Measurements from ENCODE around the gene KIAA1328. TPM values are rescaled to one million over a fixed set of nuclear protein-coding genes. Genes with fewer than 3 reads are reported as not detected.

Gene KIAA1328
- polyA plus RNA-seq, 1 donor from 2014 or later: 8.5 TPM

GRCh38 chr18:36786686-36787085 lies 42.2 kb upstream of the KIAA1328 start:
- H3K4me2 ChIP-seq (ENCODE audit: low read length): no peak overlapping the region
- H3K27ac ChIP-seq (ENCODE audit: low read length): no peak overlapping the region
- H3K79me2 ChIP-seq (replicated peaks; ENCODE audit: insufficient read depth, low read length): no peaks in the 10 kb centered on the region
- H3K4me3 ChIP-seq (ENCODE audit: low read length): no peak overlapping the region
- no peaks in the 10 kb centered on the region for H3F3A ChIP-seq (ENCODE audit: insufficient read depth, low read length, poor library complexity, severe bottlenecking)
- H2AFZ ChIP-seq (ENCODE audit: low read depth, low read length): no peak overlapping the region
- TF ChIP-seq EP300 (conservative IDR thresholded peaks at IDR 0.05; ENCODE audit: poor library complexity, severe bottlenecking): no peak
- TF ChIP-seq TAF1 (IDR thresholded peaks at IDR 0.05; ENCODE audit: low read depth): no peak
- no peak for TF ChIP-seq MXI1 (conservative IDR thresholded peaks at IDR 0.05; ENCODE audit: poor library complexity, severe bottlenecking)
- TF ChIP-seq REST (IDR thresholded peaks at IDR 0.05; ENCODE audit: borderline replicate concordance): no peak
- TF ChIP-seq RAD21 (conservative IDR thresholded peaks at IDR 0.05): no peak
- no peak for TF ChIP-seq POLR2AphosphoS5 (IDR thresholded peaks at IDR 0.05)
- TF ChIP-seq CTCF (IDR thresholded peaks at IDR 0.05; ENCODE audit: poor library complexity, severe bottlenecking): no peak
- TF ChIP-seq SMC3 (conservative IDR thresholded peaks at IDR 0.05; ENCODE audit: poor library complexity): no peak
- no peak for TF ChIP-seq EZH2 (IDR thresholded peaks at IDR 0.05; ENCODE audit: borderline replicate concordance, insufficient read depth, low read length, poor library complexity, severe bottlenecking)
- H4K20me1 ChIP-seq (ENCODE audit: insufficient read depth): no peaks in the 10 kb centered on the region
- no peaks in the 10 kb centered on the region for H3K36me3 ChIP-seq (ENCODE audit: insufficient read depth, low read length)
- no peaks in the 10 kb centered on the region for H3K9me3 ChIP-seq (ENCODE audit: low read length)
- no peaks in the 10 kb centered on the region for H3K9me2 ChIP-seq (ENCODE audit: insufficient read depth, low read length)
- H3K27me3 ChIP-seq (ENCODE audit: insufficient read depth, low read depth, low read length): no peaks in the 10 kb centered on the region
- H3K9ac ChIP-seq (ENCODE audit: low read length): no peak overlapping the region

DNA sequence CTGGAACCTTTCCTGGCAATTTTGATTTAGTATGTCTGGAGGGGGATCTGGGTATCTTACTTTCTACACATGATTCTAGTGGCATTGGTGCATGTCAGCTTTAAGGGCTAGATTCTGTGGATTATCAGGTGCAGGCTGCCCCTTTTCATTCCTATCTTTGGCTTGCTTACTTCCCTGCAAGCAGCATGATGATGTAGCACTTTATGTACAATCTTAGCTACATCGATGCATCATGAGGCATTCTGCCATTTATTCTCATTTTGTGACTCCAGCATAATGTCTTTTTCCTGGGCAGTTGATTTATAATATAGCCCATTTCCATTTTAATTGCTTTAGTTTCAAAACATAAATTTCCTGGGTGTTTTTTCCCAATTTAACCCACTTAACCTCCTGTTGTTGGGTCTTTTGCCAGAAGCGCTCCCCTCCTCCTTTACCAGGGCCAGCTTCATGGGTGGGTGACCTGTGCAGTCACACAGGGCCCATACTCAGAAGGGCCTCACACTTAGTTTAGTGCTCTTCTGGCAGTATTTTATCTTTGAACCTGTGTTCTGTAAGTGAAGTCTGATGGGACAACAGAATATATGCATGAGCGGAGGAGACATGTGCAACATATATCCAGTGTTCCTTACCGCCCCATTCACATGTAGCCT lies 36.2 kb upstream of the KIAA1328 start:
- no peaks in the 10 kb centered on the region for H3K9me3 ChIP-seq (ENCODE audit: low read length)
- no peak for TF ChIP-seq EP300 (conservative IDR thresholded peaks at IDR 0.05; ENCODE audit: poor library complexity, severe bottlenecking)
- no peak for TF ChIP-seq POLR2AphosphoS5 (IDR thresholded peaks at IDR 0.05)
- TF ChIP-seq SMC3 (conservative IDR thresholded peaks at IDR 0.05; ENCODE audit: poor library complexity): no peak
- no peak for TF ChIP-seq RAD21 (conservative IDR thresholded peaks at IDR 0.05)
- no peak for TF ChIP-seq EZH2 (IDR thresholded peaks at IDR 0.05; ENCODE audit: borderline replicate concordance, insufficient read depth, low read length, poor library complexity, severe bottlenecking)
- TF ChIP-seq CTCF (IDR thresholded peaks at IDR 0.05; ENCODE audit: poor library complexity, severe bottlenecking): no peak
- no peak for TF ChIP-seq REST (IDR thresholded peaks at IDR 0.05; ENCODE audit: borderline replicate concordance)
- TF ChIP-seq MXI1 (conservative IDR thresholded peaks at IDR 0.05; ENCODE audit: poor library complexity, severe bottlenecking): no peak
- no peak for TF ChIP-seq TAF1 (IDR thresholded peaks at IDR 0.05; ENCODE audit: low read depth)
- no peaks in the 10 kb centered on the region for H3K79me2 ChIP-seq (replicated peaks; ENCODE audit: insufficient read depth, low read length)
- H2AFZ ChIP-seq (ENCODE audit: low read depth, low read length): no peak overlapping the region
- no peak overlapping the region for H3K9ac ChIP-seq (ENCODE audit: low read length)
- no peaks in the 10 kb centered on the region for H4K20me1 ChIP-seq (ENCODE audit: insufficient read depth)
- no peaks in the 10 kb centered on the region for H3K27me3 ChIP-seq (ENCODE audit: insufficient read depth, low read depth, low read length)
- no peak overlapping the region for H3K4me3 ChIP-seq (ENCODE audit: low read length)
- no peaks in the 10 kb centered on the region for H3K9me2 ChIP-seq (ENCODE audit: insufficient read depth, low read length)
- H3F3A ChIP-seq (ENCODE audit: insufficient read depth, low read length, poor library complexity, severe bottlenecking): no peaks in the 10 kb centered on the region
- no peak overlapping the region for H3K4me2 ChIP-seq (ENCODE audit: low read length)
- peaks cover 5% of the 10 kb centered on the region for H3K36me3 ChIP-seq (ENCODE audit: insufficient read depth, low read length)
- no peak overlapping the region for H3K27ac ChIP-seq (ENCODE audit: low read length)

All from neural cell (in vitro differentiated cells).